HG03103 (cell line): ENCODE measurements around the gene ZFP36L1.

ENCODE experiments used
- ATAC-seq: cut with Tn5 transposase; IDR thresholded peaks from one replicate; pipeline ENCODE4 v1.9.1; 2021; ENCODE audit warnings: low read depth; ENCODE audit not compliant: unreplicated experiment

ZFP36L1 gene

GRCh38 chr14:68785534-68786490, 7.1 kb downstream of the ZFP36L1 start:
- no peak for ATAC-seq

- no peak for ATAC-seq
These were observed 7.8 kb downstream of the ZFP36L1 start for GRCh38 chr14:68784978-68785533.

GRCh38 chr14:68784226-68784910, 8.5 kb downstream of the ZFP36L1 start:
- no peak for ATAC-seq

GRCh38 chr14:68783408-68784225, 9.2 kb downstream of the ZFP36L1 start:
- ATAC-seq, result no peak

GRCh38 chr14:68782091-68782981, 10.5 kb downstream of the ZFP36L1 start:
- ATAC-seq, result no peak

- no peak for ATAC-seq
These were observed 11.5 kb downstream of the ZFP36L1 start for GRCh38 chr14:68781161-68782021.

GRCh38 chr14:68780358-68781160, 12.3 kb downstream of the ZFP36L1 start:
- ATAC-seq, result no peak

- ATAC-seq, result no peak
These were observed 13.0 kb downstream of the ZFP36L1 start for GRCh38 chr14:68779761-68780323.

GRCh38 chr14:68777644-68778043, 15.2 kb downstream of the ZFP36L1 start:
- no peak for ATAC-seq

GRCh38 chr14:68775614-68776126, 17.2 kb downstream of the ZFP36L1 start:
- no peak for ATAC-seq

GRCh38 chr14:68774771-68775613, 17.9 kb downstream of the ZFP36L1 start:
- no peak for ATAC-seq

GRCh38 chr14:68772761-68773381, 20.0 kb downstream of the ZFP36L1 start:
- no peak for ATAC-seq

GRCh38 chr14:68771631-68772030, 21.2 kb downstream of the ZFP36L1 start:
- ATAC-seq, result no peak

GRCh38 chr14:68770553-68771286, 22.1 kb downstream of the ZFP36L1 start:
- no peak for ATAC-seq

- no peak for ATAC-seq
These were observed 22.8 kb downstream of the ZFP36L1 start for GRCh38 chr14:68770051-68770450.
